GM18508 (cell line): ENCODE results near the gene EXD3.

Experiments
- ATAC-seq: cut with Tn5 transposase; IDR thresholded peaks from one replicate; pipeline ENCODE4 v1.9.1; 2021; ENCODE audit warnings: moderate number of reproducible peaks; ENCODE audit not compliant: insufficient read depth, unreplicated experiment

The EXD3 gene

DNA sequence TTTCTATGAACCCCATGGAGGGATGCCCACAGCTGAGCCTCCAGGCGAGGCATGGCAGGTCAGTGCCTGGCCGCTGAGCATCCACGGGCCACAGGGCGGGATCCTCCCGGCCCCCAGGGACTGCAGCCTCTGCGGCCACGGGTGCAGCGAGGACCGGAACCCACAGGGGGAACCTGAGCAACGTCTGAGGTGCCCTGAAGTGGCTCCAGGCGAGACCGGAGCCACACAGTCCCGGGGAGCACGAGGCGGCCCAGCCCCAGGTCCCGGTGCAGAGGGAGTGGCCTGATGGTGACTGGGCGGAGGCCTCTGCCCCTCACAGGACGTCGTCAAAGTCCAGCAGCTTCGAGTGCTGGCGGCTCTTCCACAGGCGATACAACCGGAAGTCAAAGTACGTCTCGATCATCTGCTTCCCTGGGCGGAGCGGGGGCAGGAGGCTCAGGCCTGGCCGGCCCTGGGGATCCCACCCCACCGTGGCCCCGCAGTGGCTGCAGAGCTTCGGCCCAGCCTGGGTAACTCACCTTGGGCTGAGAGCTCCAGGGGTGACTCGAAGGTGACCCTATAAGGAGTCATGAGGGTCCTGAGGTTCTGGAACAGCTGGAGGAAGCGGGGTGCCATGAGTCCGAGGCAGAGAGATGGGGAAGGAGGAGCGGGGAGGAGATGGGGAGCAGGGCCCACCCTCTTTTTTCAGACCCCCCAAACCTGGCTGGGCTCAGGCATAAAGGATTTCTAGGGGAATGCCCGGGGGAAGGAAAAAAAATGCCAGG is 26.3 kb upstream of the EXD3 start:
- ATAC-seq = no peak

DNA sequence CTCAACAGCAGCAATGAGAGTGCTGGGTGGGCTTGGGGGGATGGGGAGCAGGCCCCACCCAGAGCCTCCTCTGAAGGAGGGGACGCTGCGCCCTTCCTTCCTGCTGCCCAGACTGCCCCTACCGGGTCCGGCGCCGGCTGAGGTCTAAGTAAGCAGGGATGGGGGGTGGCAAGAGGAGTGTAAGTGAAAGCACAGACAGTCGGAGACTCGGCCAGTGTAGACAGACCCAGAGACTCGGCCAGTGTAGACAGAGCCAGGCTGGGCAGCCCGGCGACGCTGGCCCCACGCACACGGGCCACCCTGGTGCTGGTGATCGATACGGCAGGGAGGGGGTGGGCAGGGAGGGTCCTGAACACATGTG is 25.6 kb upstream of the EXD3 start:
- ATAC-seq = no peak

DNA sequence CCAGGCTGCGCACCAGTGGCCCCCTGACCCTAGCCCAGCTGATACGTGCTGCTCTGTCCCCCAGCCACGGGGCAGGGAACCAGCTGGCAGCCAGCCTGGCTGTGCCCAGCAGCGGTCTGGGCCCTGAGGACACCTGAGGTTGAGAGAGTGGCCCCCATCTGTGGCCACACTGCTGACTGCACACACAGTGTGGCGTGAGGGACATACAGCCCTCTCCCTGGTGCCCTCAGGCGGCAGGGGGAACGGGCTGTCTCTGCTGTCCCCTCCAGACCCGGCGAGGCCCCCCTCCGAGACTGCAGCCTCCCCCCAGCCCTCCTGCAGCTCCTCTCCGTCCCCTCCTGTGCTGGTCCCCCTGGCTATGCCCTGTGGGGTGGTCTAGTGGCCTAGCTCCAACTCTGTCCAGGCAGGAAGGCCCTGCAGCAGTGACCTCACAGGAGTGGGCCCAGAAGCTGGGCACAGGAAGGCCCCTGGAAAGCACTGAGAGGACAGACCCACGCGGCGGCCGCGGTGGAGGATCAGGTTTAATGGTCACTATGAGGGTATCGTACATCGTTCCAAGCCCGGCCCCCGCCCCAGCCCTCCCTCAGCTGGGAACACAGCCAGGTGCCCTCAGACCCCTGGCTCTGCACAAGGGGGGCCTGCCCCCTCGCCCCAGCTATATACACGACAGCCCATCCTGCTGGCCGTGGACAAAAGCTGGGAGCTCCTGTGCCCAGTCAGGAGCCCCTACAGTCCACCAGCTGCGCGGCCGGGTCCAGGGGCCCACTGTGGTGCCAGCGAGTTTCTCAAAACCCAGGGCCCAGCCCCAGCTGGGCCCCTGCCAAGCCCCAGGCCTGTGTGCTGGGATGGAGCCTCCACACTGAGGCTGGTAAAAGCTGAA is 25.0 kb upstream of the EXD3 start:
- no peak for ATAC-seq

DNA sequence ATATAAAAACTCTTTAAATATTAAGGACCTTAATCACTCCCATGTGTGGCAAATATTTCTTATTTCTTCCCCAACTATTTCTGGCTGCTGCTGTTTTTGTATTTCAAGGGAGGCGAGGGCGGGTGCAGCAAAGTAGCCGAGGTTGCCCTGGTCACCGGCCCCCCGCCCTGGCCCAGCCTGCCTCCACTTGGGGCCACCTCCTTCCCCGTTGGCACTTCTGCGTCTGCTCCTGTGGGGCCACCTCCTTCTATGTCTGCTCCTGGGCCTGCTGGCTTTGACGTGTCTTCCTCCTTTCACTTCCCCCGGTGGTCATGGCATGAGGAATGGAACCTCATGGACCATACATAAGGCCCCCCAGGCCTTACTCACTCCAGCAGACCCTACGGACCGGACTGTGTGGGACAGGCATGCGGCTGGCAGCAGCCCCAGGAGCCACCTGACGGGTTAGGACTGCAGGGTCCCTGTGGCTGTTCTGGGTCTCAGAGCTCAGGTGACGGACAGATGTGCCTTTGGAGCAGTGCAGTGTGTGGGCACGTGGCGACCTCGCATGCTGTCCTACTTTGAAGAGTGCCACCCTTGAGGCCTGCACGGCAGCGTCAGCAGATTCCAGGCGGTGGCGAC is 24.0 kb upstream of the EXD3 start:
- no peak for ATAC-seq

DNA sequence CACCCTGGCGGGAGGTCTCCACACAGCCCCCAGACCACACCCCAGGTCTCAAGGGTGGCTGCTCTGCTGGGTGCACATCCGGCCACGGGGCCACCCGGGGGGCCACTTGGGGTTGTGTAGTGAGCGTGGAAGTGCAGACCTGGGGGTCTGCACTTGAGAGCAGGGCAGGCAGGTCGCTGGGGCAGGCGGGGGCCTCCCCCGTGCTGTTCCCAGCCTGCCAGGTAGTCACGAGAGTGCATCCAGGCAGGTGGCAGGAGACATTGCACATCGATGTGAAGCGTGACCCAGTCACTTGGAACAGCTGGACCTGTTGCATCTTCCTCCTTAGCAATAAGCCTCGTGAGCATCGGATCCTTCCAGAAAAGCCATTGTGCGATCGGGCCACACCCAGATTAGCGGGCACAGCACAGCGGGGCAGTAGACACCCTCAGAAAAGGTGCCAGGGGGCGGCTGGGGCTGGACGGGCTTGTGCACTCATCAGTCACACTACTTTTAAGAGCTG is 23.0 kb upstream of the EXD3 start:
- no peak for ATAC-seq

DNA sequence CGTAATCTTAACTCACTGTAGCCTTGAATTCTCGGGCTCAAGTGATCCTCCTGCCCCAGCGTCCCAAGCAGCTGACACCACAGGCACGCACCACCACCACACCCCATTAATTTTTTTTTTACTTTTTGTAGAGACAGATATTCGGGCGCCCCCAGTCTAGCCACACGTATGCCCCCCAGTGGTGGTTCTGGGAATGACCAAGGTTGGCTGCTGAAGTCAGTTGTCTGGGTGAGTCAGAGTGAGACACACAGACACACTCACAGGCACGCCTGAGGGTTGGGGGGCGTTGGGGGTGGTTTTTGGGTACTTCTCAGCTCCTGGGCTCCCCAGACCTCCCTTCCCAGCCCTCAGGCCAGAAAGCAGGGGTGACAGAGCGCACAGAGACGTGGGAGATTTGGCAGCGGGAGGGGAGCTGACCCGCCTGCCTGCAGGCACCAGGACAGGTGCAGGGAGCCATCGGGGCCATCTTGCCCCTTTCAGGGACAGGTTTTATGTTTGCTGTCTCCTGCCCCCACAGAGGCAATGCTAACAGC is 22.4 kb upstream of the EXD3 start:
- no peak for ATAC-seq

DNA sequence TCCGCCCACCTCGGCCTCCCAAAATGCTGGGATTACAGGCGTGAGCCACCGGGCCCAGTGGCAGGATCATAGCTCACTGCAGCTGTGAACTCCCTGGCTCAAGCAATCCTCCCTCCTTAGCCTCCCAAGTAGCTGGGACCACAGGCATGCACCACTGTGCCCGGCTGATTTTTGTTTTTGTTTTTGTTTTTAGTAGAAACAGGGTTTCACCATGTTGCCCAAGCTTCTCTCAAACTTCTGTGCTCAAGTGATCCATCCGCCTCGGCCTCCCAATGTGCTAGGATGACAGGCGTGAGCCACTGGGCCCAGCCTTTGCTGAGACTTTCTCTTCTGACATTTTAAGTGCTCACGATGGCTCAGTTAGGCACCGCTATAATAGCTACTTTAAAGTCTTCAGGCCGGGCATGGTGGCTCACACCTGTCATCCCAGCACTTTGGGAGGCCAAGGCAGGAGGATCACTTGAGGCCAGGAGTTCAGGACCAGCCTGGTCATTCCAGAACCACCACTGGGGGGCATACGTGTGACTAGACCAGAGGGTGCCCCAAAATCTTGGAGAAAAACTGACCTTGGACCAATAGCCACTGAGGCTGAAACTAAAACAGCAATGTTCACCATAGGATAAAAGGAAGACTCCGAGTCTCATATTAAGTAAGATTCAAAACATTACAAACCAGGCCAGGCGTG is 21.3 kb upstream of the EXD3 start:
- no peak for ATAC-seq

DNA sequence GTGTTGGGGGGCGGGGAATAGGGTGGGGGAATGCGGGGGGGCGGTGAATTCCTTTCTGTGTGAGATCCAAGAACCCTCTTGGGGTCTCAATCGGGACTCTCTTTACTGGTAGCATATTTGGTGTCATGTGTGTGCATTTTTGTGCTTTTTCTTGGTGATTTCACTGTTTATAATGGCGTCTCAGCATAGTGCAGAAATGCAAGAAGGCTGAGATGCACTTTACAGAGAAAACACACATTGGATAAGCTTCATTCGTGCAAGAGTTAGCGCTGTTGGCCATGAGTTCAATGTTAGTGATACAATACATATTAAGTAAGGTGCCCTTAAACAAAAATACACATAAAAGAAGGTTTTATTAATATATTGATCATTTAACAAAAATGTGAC is 19.0 kb upstream of the EXD3 start:
- ATAC-seq = no peak

DNA sequence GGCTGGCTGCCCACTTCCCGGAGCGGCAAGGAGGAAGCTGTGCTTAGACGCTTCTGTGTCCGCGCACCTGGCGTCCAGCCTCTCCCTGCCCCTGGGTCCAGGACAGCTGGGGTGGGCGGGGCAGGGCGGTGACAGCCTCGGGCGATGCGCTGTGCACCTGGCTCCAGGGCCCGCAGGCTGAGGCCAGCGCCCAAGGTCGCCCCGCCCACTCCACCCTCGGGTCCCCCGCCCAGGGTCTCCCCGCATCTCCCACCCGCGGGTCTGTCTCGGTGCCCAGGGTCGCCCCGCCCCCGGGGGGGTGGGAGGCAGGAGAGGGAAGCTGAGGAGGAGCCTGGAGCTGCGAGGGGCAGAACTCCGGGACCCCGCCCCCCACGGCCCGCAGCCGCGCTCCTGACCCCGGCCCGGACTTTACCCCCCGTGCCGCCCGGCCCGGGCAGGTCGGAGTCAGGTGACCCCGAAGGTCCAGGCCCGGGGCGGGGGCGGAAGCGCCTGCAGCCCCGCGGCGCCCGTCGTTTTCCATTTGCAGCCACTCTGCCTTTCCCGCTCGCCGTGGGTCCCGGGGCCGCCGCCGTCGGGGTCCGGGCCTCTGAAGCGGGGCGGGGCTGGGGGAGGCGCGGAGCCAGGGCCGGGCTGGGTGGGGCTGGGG is 18.4 kb upstream of the EXD3 start, which contains the start of gene ENTPD8:
Gene ENTPD8 (minus strand): TSS at position 69 of the 646 bp plus-strand sequence. CDS start 3,072 bp downstream, outside the sequence.
- ATAC-seq = no peak

DNA sequence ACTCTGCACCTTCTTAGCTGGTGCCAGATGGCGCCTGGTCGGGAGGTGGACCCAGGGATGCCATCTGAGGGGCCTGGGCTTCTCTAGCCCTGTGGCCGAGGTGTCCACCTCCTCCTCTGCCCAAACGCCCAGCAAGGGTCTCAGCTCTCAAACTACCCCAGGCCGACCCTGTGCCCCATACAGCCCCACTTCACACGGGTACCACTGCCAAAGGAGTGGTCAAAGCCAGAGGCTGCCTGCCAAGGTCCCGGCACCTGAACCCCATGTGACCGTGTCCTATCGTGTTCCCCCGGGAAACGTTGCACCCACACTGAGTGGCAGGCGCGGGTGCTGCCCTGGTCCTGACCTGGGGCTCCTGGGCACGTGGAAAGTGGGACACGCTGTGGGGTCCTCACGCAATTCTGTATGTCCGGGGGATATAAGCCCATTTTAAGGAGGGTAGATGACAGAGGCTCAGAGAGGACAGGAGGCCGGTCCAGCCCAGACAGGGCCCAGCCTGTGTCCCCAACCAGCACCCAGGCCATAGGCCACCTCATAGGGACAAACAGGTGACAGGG is 16.3 kb upstream of the EXD3 start:
- no peak for ATAC-seq

DNA sequence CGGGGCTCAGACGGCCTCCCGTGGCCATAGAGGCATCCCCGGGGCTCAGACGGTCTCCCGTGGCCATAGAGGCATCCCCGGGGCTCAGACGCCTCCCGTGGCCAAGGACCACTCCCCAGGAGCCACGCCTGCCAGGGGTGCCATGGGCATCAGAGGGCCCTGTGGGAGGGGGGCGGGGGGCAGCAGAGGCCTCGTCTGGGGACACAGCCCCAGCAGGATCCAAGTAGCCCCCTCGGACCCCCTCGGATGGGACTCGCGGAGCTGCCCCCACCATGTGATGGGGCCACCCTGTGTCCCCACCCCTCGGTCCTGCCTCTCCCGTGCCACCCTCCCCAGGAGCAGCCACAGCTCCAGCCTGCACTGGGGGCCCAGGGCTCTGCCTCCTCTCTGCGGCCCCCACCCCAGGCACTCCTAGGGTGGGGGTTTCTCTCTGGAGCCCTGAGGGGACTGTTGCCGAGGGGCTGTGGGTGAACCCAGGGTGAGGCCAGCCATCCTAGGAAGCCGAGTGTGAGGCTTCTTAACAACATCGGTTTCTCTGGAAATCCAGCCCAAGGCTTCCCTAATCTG is 15.7 kb upstream of the EXD3 start:
- ATAC-seq = no peak

DNA sequence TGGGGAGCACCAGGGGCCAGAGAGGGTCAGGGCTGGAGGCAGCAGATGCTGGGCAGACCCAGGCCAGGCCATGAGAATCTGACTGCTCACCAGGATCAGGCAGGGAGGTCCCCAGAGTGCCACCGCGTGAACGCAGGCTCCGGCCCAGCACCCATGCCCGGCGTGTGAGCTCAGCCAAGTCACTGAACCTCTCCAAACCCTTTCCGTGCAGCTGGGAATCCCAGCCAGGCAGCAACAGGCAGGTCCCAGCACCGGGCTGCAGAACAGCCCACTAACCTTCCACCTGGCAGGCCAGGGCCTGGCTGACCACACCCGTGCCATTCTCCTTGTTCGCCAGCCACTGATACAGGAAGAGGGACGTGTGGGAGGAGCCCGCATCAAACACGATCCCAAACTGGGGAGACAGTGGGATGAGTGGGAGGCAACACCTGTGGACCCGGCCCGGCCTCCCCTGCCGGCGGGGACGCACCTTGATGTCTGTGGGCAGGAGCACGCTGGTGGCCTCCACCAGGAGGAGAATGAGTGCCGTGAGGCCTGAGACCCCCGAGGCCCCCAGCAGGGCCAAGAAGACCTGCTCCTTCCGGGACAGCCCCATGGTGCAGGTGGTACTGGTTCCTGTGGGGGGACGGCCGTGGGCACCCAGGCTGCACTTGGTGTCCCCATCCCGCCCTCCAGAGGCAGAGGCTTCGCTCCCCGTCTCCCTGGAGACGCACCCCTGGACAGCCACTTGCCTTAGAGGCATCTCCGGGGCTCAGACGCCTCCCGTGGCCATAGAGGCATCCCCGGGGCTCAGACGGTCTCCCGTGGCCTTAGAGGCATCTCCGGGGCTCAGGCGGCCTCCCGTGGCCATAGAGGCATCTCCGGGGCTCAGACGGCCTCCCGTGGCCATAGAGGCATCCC is 15.0 kb upstream of the EXD3 start:
- no peak for ATAC-seq

DNA sequence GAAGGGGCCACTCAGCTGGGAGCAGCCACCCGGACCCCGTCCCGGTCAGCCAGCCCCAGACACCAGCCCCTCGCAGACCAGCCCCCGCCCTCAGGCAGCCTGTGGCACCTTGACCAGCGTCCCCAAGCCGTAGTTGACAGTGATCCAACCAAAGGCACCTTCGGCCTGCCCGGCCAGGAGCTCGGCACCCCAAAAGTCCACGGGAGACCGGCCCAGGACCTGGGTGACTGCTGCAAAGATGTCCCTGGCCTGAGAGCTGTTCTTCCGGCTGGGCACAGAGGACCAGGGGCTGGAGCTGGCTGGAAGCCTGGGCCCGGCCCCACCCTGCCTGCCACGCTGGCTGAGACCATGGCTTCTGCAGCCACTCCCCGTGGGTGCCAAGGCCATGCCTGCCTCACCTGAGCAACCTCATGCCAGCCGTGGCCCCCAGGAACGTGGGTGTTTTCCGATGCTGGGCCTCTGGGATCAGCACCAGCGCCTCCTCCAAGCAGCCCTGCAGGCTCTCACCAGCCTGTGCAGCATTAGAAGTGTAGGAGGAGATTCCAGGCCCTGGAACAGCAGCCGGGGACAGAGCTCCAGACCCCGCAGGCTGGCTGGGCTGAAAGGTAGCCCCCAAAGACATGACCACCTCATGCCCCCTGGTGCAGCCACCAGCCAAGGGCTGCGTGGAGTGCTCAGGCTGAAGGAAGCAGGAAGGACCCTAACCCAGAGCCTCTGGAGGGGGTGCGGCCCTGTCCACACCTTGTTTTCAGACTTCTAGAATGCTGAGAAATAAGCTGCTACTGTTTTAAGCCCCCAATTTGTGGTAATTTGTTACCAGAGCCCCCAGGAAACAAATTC is 14.0 kb upstream of the EXD3 start:
- no peak for ATAC-seq

DNA sequence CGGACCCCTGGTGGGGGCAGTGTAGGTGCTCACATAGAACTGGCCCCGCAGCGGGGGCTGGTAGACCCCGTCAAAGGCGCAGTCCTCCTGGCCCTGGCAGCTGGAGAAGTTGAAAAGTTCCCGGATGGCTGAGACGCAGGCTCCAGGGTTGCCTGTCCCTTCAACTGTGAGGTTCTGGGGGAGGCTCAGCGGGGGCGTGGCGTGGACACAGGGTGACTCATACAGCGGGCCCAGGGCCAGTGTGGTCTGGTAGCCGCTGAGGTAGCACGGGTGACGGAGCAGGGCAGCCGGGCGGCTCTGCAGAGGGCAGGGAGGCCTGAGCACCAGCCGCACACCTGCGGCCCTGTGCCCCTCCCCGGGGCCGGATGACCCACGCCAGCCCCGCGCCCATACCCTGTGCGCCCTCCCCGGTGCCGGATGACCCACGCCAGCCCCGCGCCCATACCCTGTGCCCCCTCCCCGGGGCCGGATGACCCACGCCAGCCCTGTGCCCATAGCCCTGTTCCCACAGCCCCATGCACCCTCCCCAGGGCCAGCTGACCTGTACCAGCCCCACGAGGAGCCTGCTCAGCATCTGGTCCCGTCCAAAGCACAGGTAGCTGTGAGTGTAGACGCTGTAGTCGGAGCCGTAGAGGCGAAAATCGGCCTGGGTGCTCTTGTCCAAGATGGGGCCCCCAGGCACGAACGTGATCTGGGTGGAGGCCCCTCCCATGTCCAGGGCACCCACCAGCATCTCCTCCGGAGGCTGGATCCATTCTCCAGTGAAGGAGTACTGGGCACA is 13.2 kb upstream of the EXD3 start:
- ATAC-seq = no peak

DNA sequence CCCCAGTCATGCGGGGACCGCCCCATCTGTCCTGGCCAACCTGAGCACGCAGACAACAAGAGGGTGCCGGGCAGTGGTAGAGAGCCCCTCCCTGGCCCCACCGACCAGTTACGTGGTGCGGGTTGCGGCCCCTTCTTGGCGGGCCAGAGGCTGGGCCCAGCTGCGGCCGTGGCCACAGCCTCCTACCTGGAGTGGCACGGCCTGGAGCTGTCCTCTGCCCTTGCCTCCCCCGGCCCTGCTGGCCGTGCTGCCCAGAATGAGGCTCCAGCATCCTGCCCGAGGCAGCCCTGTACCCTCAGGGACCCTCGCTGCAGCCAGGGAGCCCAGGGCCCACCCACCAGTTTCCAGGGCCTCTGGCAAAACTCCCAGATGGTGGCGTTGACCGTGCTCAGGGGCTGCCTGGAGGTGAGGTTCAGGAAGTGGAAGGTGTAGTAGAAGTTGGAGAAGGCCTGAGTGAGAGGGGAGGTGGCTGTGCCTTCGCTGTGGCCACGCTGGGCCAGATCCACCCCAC is 12.5 kb upstream of the EXD3 start:
- ATAC-seq = no peak
